Epithelial cell of esophagus (primary cell): ENCODE data around the gene SMAD1.

Experiments used
- DNase-seq: peaks from one replicate; pipeline ENCODE4 v3.0.0; 2010; ENCODE audit warnings: low read depth
- H3K4me3 ChIP-seq: 2 replicates; pipeline ENCODE4 v1.5.1; 2011; ENCODE audit warnings: mild to moderate bottlenecking, low read length, control low read depth
- TF ChIP-seq, protein P1 (sequence below): IDR thresholded peaks from 2 replicates; pipeline ENCODE4 v1.5.1; 2011; ENCODE audit warnings: low read depth, mild to moderate bottlenecking, low read length, control low read depth, inconsistent platforms; ENCODE audit not compliant: insufficient read depth; ENCODE audit errors: missing control alignments

The SMAD1 gene

DNA sequence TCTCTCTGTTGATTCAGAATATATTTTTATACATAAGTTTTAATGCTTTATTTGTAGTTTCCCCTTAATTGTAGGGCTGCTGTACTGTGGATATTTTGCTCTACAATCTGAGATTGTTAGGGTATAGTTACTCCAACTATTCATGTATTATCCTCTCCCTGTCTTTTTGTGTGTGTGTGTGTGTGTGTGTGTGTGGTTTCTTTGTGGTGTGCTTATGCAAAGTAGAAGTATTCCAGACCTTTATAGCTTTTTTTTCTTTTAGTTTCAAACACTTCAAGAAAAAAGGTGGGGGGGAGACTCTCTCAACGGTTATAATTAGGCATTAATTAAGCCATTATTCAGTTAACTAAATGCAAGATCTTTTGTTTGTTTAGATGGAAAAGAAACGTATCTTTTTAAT is 6.7 kb downstream of the SMAD1 start:
- TF ChIP-seq, protein P1, sequence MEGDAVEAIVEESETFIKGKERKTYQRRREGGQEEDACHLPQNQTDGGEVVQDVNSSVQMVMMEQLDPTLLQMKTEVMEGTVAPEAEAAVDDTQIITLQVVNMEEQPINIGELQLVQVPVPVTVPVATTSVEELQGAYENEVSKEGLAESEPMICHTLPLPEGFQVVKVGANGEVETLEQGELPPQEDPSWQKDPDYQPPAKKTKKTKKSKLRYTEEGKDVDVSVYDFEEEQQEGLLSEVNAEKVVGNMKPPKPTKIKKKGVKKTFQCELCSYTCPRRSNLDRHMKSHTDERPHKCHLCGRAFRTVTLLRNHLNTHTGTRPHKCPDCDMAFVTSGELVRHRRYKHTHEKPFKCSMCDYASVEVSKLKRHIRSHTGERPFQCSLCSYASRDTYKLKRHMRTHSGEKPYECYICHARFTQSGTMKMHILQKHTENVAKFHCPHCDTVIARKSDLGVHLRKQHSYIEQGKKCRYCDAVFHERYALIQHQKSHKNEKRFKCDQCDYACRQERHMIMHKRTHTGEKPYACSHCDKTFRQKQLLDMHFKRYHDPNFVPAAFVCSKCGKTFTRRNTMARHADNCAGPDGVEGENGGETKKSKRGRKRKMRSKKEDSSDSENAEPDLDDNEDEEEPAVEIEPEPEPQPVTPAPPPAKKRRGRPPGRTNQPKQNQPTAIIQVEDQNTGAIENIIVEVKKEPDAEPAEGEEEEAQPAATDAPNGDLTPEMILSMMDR = no peak
- no peak for DNase-seq
- H3K4me3 ChIP-seq = no peak overlapping the region

DNA sequence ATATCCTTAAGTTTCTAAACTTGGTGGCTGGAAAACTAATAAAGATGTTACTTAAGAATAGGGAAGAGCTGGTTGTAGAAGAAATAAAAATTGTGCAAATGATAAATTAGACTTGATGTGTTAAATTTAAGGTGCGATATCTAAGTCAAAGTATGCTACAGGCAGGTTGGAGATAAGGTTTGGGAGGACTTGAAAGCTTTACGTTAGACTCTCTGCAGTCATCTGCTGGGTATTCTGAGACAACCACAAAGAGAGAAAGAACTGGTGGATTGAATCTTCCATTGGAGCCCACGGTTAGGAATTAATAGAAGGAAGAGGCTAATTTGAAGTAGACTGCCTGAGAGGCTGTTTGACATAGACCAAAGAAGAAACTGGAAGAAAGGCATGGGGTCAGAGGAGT is 7.9 kb downstream of the SMAD1 start:
- TF ChIP-seq, protein P1 = no peak
- no peak for DNase-seq
- H3K4me3 ChIP-seq = no peak overlapping the region

DNA sequence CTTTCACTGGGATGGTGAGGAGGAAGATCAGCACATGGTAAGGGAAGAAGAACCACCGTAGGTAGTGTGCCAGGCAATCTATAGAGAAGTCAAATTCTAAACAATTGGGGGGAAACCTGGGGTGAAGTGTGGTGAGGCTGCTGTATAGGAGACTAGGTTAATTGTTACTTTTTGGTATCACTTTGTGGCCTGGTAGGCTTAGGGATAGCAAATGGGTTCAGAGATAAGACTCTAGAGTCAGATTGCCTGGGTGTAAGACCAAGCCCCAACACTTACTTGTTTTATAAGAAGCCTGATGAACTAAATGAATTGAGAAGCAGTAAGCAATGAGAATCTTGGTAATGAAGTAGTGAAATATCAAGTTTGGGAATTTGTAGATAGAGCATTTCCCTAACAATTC is 8.7 kb downstream of the SMAD1 start:
- no peak overlapping the region for H3K4me3 ChIP-seq
- TF ChIP-seq, protein P1 = no peak
- no peak for DNase-seq

DNA sequence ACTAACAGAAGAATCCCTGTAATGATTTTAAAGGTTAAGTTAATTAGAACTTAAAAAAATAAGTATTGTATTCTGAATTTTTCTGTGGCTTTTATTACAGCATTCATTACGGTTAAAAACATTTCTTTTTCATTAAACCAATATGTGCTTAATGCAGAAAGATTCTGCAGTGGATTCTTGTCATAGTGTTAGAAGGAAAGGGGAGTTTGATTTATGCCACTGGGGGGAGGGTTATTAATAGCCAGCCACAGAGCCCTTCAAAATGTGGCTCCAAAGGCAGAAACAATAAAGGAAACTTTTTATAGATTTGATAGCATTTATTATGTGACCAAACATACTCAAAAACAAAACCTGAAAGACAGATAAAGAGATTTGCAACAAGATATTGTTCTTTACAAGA is 9.1 kb downstream of the SMAD1 start:
- TF ChIP-seq, protein P1 = no peak

DNA sequence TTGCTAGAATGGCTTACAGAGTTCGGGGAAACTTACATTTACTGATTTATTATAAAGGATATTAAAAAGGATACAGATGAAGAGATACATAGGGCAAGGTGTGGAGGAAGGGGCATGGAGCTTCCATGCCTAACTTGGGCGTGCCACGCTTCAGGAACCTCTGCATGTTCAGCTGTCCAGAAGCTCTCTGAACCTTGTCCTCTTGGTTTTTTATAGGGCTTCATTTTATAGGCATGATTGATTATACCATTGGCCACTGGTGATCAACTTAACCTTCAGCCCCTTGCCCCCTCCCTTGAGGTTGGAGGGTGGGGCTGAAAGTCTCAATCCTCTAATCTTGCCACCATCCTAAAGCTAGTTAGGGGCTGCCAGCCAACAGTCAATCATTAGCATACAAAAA is 10.7 kb downstream of the SMAD1 start:
- H3K4me3 ChIP-seq = no peak overlapping the region
- no peak for DNase-seq
- TF ChIP-seq, protein P1 = no peak

More for the DNA sequence above, 9.1 kb downstream of the SMAD1 start:
- DNase-seq = no peak
- H3K4me3 ChIP-seq = no peak overlapping the region

GRCh38 chr4:145493166-145493565 is 11.5 kb downstream of the SMAD1 start:
- H3K4me3 ChIP-seq = no peak overlapping the region
- TF ChIP-seq, protein P1 = no peak
- DNase-seq = no peak

DNA sequence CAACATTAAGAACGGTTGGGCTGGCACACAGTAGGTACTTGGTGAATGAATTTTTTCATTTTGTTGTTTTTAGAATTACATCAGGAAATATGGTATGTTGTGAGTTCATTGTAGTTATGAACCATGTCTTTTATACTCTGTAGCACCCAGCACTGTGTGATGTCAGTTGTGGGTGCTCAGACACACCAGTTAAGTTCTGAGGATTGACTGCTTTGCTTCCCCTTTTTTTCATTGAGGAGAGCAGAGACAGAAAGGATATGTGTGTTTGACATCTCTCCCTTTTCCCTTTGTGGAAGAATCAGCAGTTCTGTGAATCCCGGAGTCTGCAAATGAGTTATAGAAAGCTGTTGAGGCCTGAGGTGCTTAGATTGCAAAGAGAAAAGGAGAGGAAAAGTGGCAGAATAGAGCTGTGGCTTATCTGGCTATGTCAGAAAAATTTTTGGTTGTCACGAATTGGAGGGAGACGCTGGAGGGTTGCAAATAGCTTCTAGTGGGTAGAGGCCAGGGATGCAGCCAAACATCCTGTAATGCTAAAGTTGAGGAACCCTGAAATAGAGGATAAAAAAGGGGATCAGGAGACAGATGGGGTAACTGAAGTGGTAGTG is 13.1 kb downstream of the SMAD1 start:
- H3K4me3 ChIP-seq = no peak overlapping the region
- TF ChIP-seq, protein P1 = no peak
- no peak for DNase-seq
